IPS-20b (cell line): ENCODE measurements around the gene VAT1L.

Experiments
- H3K27ac ChIP-seq: one replicate; pipeline ENCODE4 v1.5.1; 2013; ENCODE audit warnings: low read length
- H3K27me3 ChIP-seq: 2 replicates; pipeline ENCODE4 v1.6.1; 2013; ENCODE audit warnings: mild to moderate bottlenecking, low read length, inconsistent platforms; ENCODE audit not compliant: insufficient read depth
- H3K36me3 ChIP-seq: 2 replicates; pipeline ENCODE4 v1.6.1; 2013; ENCODE audit warnings: low read depth, mild to moderate bottlenecking, inconsistent platforms, low read length, moderate library complexity; ENCODE audit not compliant: insufficient read depth
- H3K4me1 ChIP-seq: 2 replicates; pipeline ENCODE4 v1.6.1; 2013; ENCODE audit warnings: mild to moderate bottlenecking, control low read depth, inconsistent platforms, low read length, moderate library complexity; ENCODE audit not compliant: insufficient read depth
- H3K4me3 ChIP-seq: 2 replicates; pipeline ENCODE4 v1.5.1; 2013; ENCODE audit warnings: mild to moderate bottlenecking, low read length, inconsistent platforms
- H3K9ac ChIP-seq: 2 replicates; pipeline ENCODE4 v1.6.1; 2013; ENCODE audit warnings: low read depth, mild to moderate bottlenecking, inconsistent platforms, low read length, moderate library complexity
- H3K9me3 ChIP-seq: 2 replicates; pipeline ENCODE4 v1.6.1; 2013; ENCODE audit warnings: mild to moderate bottlenecking, low read depth, low read length, inconsistent platforms; ENCODE audit not compliant: insufficient read depth

VAT1L gene

DNA sequence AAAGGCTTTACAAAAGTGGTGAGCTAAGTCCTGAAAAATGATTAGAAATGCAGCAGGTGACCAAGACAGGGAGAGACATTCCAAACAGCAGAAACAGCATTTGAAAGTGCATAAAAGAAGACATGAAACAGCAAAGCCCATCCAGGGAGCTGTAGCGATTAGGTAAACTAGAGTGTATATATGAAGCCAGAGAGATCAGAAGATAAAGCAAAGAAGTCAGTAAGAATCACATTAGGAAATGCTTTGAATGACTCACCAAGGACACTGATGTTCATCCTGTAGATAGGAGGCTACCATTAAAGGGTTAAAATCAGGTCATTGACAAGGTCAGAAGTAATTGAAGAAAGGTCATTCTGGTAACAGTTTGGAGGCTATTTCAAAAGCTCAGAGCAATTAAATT is 27.6 kb upstream of the VAT1L start:
- Histone ChIP-seq H3K27me3 (no peaks in the 10 kb centered on the region), H3K4me3 (no peak overlapping the region), H3K9ac (no peak overlapping the region), H3K27ac (no peak overlapping the region), H3K9me3 (no peaks in the 10 kb centered on the region), H3K36me3 (no peaks in the 10 kb centered on the region), H3K4me1 (no peaks in the 10 kb centered on the region)

DNA sequence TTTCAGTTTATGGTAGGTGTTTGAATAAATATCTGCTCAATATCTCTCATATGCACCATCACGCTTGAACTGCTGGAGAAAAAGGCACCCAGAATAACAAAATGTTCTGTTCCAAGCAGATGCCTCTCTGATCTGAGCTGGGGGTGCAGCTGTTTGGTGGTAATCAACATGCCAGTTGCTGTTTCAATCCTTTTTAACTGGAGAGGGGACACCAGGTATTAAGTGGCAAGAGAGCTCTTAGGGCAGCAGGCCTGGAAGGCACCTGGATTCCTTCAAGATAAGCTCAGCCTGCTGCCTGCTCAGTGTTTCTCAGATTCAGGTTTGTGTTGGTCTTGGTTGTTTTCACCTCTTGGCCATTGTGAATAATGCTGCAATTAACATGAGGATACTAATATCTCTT is 27.2 kb upstream of the VAT1L start:
- no peaks in the 10 kb centered on the region for H3K4me1 ChIP-seq
- no peaks in the 10 kb centered on the region for H3K9me3 ChIP-seq
- no peak overlapping the region for H3K9ac ChIP-seq
- H3K27ac ChIP-seq = no peak overlapping the region
- H3K4me3 ChIP-seq = no peak overlapping the region
- no peaks in the 10 kb centered on the region for H3K36me3 ChIP-seq
- H3K27me3 ChIP-seq = no peaks in the 10 kb centered on the region

DNA sequence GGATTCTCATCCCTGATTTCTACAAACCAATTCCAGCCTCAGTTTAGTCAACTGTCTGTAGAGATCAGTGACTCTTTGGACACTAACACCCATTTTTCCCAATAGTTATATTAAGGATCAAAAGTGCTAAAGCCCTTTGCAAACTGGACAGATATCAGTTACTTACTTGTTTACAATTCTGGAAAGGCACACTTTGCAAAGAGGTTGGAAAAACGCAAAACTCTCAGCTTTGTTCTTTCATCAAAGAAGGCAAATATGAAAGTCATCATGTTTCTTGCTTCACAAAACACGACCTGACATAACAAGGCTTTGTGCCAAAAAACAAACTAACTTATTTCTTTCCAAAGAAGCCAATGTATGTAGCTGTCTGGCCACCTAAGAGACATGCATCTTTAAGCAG is 26.1 kb upstream of the VAT1L start:
- no peak overlapping the region for H3K27ac ChIP-seq

DNA sequence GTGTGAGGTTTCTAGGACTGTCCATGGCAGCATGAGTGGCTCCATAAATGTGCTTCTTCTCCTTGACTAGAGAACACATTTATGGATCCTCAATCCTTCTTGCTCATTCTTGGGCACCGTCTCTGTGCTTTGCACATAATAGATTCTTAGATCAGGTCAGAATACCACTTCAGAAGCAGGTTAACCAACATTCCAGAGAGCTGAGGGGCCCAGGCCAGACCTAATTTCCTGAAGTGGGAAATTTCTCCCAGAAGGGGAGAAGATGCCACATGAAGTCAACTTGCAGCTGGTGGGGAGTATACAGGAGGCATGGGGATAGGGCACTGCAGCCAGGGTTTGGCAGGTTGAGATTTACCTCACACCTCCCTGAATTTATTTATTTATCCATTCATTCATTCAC is 24.4 kb upstream of the VAT1L start:
- H3K27ac ChIP-seq = no peak overlapping the region

More for the DNA sequence above, 26.1 kb upstream of the VAT1L start:
- Histone ChIP-seq H3K27me3 (no peaks in the 10 kb centered on the region), H3K4me1 (no peaks in the 10 kb centered on the region), H3K36me3 (no peaks in the 10 kb centered on the region), H3K4me3 (no peak overlapping the region), H3K9me3 (no peaks in the 10 kb centered on the region), H3K9ac (no peak overlapping the region)

DNA sequence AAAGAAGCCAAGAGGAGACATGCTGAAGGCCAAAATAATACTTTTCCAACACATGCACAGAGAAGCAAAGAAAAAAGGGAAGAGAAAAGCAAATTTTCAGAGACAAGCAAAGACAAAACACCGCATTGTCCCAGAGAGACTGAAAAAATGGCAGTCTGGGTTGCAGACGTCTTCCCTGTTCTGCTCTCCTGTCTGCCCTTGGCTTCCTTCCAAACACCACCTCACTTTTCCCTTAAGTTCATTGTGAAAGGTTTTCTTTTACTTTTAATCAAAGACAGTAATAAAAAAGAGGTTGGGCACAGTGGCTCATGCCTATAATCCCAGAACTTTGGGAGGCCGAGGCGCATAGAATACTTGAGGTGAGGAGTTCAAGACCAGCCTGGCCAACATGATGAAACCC is 21.2 kb upstream of the VAT1L start:
- no peak overlapping the region for H3K27ac ChIP-seq
- no peaks in the 10 kb centered on the region for H3K27me3 ChIP-seq
- H3K9ac ChIP-seq = no peak overlapping the region
- H3K36me3 ChIP-seq = no peaks in the 10 kb centered on the region
- H3K4me1 ChIP-seq = no peaks in the 10 kb centered on the region
- no peak overlapping the region for H3K4me3 ChIP-seq
- no peaks in the 10 kb centered on the region for H3K9me3 ChIP-seq

More for the DNA sequence above, 24.4 kb upstream of the VAT1L start:
- Histone ChIP-seq H3K9ac (no peak overlapping the region), H3K9me3 (no peaks in the 10 kb centered on the region), H3K4me3 (no peak overlapping the region), H3K36me3 (no peaks in the 10 kb centered on the region), H3K4me1 (no peaks in the 10 kb centered on the region), H3K27me3 (no peaks in the 10 kb centered on the region)

DNA sequence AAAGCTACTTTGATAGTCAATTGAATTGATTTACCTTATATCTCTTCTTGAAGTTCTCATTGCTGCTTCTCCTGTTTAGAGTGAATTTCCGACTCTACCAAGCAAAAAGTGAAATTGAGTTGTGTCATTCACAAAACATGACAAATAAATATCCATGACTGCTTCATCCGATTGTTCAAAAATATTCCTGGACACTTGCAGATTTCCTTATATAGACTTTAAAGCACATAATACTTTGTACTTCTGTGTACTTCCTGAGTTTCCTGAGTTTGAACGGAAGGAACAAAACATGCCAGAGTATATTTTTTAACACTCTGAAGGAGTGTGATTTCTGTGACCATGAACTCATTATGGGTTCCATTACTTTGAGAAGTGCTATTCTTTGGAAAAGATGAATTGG is 20.5 kb upstream of the VAT1L start:
- H3K27me3 ChIP-seq = no peaks in the 10 kb centered on the region
- no peaks in the 10 kb centered on the region for H3K4me1 ChIP-seq
- H3K4me3 ChIP-seq = no peak overlapping the region
- H3K36me3 ChIP-seq = no peaks in the 10 kb centered on the region
- H3K9me3 ChIP-seq = no peaks in the 10 kb centered on the region
- H3K9ac ChIP-seq = no peak overlapping the region
- no peak overlapping the region for H3K27ac ChIP-seq

DNA sequence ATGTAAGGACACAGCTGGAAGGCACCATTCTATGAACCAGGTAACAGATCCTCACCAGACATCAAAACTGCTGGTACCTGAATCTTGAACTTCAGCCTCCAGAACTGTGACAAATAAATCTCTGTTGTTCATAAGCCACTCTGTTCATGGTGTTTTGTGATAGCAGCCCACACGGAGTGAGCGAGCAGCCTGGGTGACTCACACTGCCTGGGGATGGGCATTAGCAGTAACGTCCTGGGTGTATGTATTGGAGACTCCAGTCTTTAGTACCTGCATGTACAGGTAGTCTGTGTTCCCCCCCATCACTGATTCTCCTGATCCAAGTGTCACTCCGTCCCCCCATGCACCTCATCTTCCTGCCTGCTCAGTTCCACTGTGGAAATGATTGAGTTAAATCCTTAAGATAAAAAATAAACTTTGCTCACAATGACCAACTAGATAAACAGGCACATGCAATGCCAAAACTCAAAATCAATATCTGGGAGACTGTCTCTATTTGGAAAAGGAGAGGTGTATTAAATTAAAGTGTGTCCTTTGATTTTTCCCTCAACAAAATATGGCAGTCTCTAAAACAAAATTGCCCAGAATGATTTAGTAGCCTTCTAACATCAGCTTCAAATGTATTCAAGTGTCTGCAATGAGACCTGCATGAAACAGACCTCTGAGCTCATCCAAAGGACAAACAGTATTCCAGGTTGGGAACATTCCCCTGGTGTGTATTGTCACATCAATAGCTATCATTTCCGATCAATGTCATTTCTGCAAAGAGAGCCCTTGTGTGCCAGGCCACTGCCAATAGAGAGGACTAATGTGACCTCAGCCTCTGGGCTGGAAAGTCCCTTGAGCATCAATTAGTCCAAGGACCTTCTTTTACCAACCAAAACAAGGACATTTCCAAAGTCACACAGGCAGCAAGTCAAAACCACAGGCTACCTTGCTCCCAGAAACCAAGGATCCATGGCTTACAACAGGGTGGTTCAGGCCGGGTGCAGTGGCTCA is 12.2 kb upstream of the VAT1L start:
- Histone ChIP-seq H3K4me1 (no peaks in the 10 kb centered on the region), H3K9ac (no peak overlapping the region), H3K9me3 (no peaks in the 10 kb centered on the region), H3K27me3 (no peaks in the 10 kb centered on the region), H3K36me3 (no peaks in the 10 kb centered on the region), H3K27ac (no peak overlapping the region), H3K4me3 (no peak overlapping the region)

DNA sequence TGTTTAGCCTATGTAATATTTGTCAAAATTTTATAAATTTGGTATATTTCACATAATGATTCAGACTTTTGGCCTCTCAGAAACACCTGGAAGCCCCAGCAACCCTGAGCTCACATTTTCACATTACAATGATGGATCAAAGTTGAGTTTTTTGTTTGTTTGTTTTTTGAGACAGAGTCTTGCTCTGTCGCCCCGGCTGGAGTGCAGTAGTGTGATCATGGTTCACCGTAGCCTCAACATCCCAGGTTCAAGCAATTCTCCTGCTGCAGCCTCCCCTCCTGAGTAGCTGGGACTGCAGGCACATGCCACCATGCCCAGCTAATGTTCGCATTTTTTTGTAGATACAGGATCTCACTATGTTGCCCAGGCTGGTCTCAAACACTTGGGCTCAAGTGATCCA is 10.6 kb upstream of the VAT1L start:
- no peaks in the 10 kb centered on the region for H3K9me3 ChIP-seq
- H3K36me3 ChIP-seq = no peaks in the 10 kb centered on the region
- H3K4me3 ChIP-seq = no peak overlapping the region
- no peaks in the 10 kb centered on the region for H3K4me1 ChIP-seq
- H3K27me3 ChIP-seq = no peaks in the 10 kb centered on the region
- H3K9ac ChIP-seq = no peak overlapping the region
- H3K27ac ChIP-seq = no peak overlapping the region

DNA sequence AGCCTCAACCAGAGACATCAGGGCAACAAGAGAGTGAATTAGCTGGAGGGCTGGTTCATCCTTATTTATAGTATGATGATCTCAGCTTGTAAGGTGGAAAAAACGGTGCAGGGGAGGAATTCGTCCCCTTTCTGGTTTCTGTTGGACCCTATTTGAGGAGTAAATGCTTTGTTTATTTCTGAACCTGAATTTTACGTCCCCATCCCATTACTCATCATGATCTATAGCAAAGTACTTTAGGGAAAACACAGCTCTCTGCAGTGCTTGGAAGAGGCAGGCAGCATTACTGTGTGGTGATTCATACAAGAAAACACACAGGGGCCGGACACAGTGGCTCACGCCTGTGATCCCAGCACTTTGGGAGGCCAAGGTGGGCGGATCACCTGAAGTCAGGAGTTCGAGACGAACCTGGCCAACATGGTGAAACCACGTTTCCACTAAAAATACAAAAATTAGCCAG is 8.0 kb upstream of the VAT1L start:
- Histone ChIP-seq H3K27ac (no peak overlapping the region), H3K27me3 (no peaks in the 10 kb centered on the region), H3K9ac (no peak overlapping the region), H3K36me3 (no peaks in the 10 kb centered on the region), H3K4me1 (no peaks in the 10 kb centered on the region), H3K4me3 (no peak overlapping the region), H3K9me3 (no peaks in the 10 kb centered on the region)

DNA sequence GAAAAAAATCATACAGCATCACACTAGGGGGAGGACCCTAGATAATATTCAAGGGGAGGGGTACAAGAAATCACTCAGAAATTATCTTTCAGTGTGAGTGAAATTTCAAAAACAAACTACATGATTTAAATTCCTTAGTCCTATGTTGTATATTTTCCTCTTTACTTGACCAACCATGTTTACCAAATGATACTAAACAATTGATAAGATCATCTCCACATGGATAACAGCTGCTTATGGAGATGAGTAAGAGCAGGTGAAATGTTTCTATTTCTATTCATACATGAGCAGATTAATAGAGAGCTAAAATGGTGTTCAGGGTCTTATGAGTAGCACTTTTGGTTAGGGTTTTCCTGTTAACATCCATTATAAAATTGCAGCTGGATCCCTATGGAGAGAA is 7.3 kb upstream of the VAT1L start:
- no peaks in the 10 kb centered on the region for H3K4me1 ChIP-seq
- H3K27ac ChIP-seq = no peak overlapping the region
- H3K36me3 ChIP-seq = no peaks in the 10 kb centered on the region
- no peak overlapping the region for H3K4me3 ChIP-seq
- H3K27me3 ChIP-seq = peaks cover 4% of the 10 kb centered on the region
- no peaks in the 10 kb centered on the region for H3K9me3 ChIP-seq
- no peak overlapping the region for H3K9ac ChIP-seq

DNA sequence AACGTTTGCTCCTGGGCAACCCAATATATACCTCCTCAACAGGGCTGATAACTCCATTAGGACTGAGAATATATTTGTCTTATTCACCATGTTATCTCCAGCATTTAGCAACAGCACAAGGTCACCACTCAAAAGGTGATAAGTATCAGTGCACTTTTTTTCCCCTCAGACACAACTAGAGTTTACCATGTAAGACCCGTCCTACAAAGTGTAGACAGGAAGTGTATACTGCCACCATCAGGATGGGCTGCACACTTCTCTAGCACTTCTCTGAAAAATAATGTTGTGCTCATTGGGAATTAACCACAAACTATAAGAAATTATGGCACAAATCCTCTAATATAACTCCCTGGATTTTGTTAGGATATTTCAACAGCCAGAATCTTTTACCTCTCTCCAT is 5.7 kb upstream of the VAT1L start:
- Histone ChIP-seq H3K9ac (no peak overlapping the region), H3K9me3 (no peaks in the 10 kb centered on the region), H3K4me1 (no peaks in the 10 kb centered on the region), H3K4me3 (no peak overlapping the region), H3K27ac (no peak overlapping the region), H3K36me3 (no peaks in the 10 kb centered on the region), H3K27me3 (peaks cover 20% of the 10 kb centered on the region)
